Renal cortical epithelial cell (primary cell): ENCODE data around the gene VPS51. TPM values are rescaled to one million over a fixed set of nuclear protein-coding genes. Genes with fewer than 3 reads are reported as not detected.
A peak's percentile ranks its signal among the peaks of the same experiment; 100 is the strongest.

Source experiments
- DNase-seq: peaks from one replicate; pipeline ENCODE4 v3.0.0-alpha.2; 2011; ENCODE audit warnings: low read depth
- total RNA-seq: library from RNA; depleted of rRNA; stranded (reverse); fragments of >200 nt; gene quantifications from 2 replicates; pipeline ENCODE4 v1.2.3, GENCODE V29; 2014

The VPS51 gene
- total RNA-seq, 1 donor from 2014 or later: 180 TPM

GRCh38 chr11:65119670-65119995 lies 23.6 kb downstream of the VPS51 start:
- DNase-seq: no peak

- DNase-seq: no peak
Measured at GRCh38 chr11:65120831-65121230, 24.8 kb downstream of the VPS51 start.

- DNase-seq: no peak
Measured at GRCh38 chr11:65121447-65121864, 25.4 kb downstream of the VPS51 start.

GRCh38 chr11:65121865-65122696 lies 26.1 kb downstream of the VPS51 start, which contains the start of the genes FAU and MRPL49:
Gene FAU (minus strand): TSS chr11:65122134. CDS start chr11:65121813, 321 bp downstream.
Gene MRPL49 (plus strand): TSS chr11:65122321. CDS start chr11:65122347, 26 bp downstream.
- DNase-seq: peak; percentile 94

- DNase-seq: no peak
Measured at GRCh38 chr11:65124480-65125196, 28.6 kb downstream of the VPS51 start.

GRCh38 chr11:65125197-65126056 lies 29.4 kb downstream of the VPS51 start:
- DNase-seq: no peak

GRCh38 chr11:65126624-65127274 lies 30.7 kb downstream of the VPS51 start:
- DNase-seq: no peak

- DNase-seq: no peak
Measured at GRCh38 chr11:65127473-65128181, 31.6 kb downstream of the VPS51 start.

- no peak for DNase-seq
Measured at GRCh38 chr11:65128182-65129145, 32.5 kb downstream of the VPS51 start.

- DNase-seq: no peak
Measured at GRCh38 chr11:65129649-65130441, 33.8 kb downstream of the VPS51 start.

GRCh38 chr11:65130631-65131416 lies 34.8 kb downstream of the VPS51 start:
- no peak for DNase-seq

- DNase-seq: no peak
Measured at GRCh38 chr11:65131417-65131776, 35.4 kb downstream of the VPS51 start.

- DNase-seq: no peak
Measured at GRCh38 chr11:65131895-65132237, 35.9 kb downstream of the VPS51 start.

- no peak for DNase-seq
Measured at GRCh38 chr11:65132238-65132987, 36.4 kb downstream of the VPS51 start.

GRCh38 chr11:65132988-65133700 lies 37.1 kb downstream of the VPS51 start:
- peak; percentile 40 for DNase-seq

GRCh38 chr11:65133724-65134123 lies 37.7 kb downstream of the VPS51 start:
- DNase-seq: no peak
